Epidermal melanocyte (primary cell): ENCODE results near the gene RBM23.
A peak's percentile ranks its signal among the peaks of the same experiment; 100 is the strongest.
"Not testable (repeated sequence)": the region's sequence is repeated elsewhere in the genome, so short reads cannot be mapped to it uniquely, and the experiment has no call there.

ENCODE experiments used
- DNase-seq: peaks from one replicate; pipeline ENCODE4 v3.0.0; 2011; ENCODE audit warnings: low spot score; ENCODE audit not compliant: insufficient read length

Gene RBM23

GRCh38 chr14:22919601-22919921 is 612 bp upstream of the RBM23 start:
- no peak for DNase-seq

- no peak for DNase-seq
These were observed 2.9 kb downstream of the RBM23 start for GRCh38 chr14:22915886-22916521.

DNA sequence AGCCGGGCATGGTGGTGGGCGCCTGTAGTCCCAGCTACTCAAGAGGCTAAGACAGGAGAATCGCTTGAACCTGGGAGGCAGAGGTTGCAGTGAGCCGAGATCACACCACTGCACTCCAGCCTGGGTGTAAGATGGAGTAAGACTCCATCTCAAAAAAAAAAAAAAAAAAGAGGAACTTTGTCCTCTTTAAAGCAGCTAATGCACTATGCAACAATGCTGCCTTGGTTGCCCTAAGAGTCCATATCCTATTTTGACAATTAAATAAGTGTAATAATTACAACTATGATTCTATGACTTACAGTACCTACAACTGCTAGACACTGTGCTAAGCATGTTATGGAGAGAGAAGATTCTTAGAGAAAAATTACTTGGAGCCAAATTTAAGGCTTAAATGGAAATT is 4.1 kb downstream of the RBM23 start:
- DNase-seq: not testable (repeated sequence)

DNA sequence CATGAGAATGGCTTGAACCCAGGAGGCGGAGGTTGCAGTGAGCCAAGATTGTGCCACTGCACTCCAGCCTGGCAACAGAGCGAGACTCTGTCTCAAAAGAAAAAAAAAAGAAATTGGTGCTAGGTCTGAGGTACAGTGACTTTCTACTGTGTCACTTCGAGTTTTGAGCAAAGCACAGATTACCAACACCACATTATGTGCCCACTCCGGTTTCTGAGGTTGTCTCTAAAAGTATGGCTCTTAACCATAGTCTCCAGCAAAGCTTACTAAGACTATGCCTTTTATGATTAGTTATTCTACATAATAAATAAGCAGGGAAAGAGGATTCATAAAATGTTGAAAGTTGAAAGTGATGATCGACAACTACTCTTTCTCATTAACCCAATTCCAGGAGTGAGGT is 8.0 kb downstream of the RBM23 start:
- DNase-seq: no peak

- DNase-seq: no peak
These were observed 10.3 kb downstream of the RBM23 start for GRCh38 chr14:22908601-22909000.

GRCh38 chr14:22907429-22907828 is 11.5 kb downstream of the RBM23 start:
- no peak for DNase-seq

DNA sequence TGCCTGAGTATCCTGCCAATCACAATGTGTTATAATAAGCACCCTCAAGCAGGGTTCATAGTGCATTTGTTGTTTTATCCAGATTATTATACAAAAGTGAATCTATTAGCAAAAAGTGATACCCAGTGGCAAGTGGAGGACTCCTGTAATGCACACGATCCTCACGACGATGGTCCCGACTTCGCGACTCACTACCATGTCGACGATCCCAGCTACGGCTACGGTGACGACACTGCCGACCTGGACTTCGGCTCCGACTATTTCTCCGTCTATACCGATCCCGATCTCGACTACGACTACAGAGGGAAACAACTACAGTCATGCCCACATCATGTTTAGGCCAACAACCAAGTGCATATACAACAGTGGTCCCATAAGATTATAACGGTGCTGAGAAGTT is 12.9 kb downstream of the RBM23 start:
- no peak for DNase-seq

DNA sequence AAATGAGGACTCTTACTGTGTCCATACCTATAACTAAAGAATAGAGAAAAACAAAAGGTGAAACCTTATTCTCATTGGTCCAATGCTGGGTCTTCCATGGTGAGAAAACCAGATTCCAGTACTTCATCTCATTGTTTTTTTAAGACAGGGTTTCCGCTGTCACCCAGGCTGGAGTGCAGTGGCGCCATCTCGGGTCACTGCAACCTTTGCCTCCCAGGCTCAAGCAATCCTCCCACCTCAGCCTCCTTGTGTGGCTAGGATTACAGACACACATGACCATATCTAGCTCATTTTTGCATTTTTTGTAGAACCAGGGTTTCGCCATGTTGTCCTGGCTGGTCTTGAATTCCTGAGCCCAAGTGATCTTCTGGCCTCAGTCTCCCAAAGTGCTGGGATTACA is 13.3 kb downstream of the RBM23 start:
- DNase-seq: no peak

DNA sequence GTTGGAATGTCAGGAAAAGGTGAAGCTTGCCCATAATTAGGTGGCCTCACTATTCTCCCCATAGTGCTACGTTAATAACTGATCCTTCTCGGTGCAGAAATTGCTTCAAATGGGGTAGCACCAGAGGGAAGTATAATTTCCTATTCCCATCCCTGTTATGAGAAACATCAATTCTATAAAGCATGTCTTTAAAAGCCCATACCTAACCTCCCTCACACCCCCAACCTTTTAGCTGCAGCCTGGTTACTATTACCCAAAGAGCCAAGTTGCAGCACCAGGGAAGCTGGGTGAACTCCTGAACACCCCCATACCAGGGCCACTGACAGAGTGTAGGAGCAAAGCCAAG is 15.2 kb downstream of the RBM23 start:
- DNase-seq: no peak

DNA sequence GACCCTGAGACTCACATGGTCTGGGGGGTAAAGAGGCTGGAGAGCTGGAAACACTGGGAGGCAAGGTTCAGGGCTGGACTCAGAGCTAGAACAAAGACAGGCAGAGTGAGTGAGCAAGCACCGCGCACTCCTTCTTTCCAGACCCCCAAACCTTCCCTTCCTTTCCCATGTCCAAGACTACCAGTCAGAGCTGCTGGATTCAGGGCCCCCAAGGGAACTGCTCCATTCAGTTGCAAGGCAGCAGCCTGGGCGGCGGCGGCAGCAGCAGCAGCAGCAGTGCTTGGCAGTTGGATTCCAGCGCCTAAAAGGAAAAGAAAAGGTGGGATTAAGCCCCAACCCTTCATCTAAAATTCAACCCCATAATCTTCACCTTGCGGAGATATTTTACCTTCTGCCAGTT is 17.1 kb downstream of the RBM23 start:
- DNase-seq: no peak

- peak; percentile 39 for DNase-seq
These were observed 18.7 kb downstream of the RBM23 start for GRCh38 chr14:22900081-22900799.

DNA sequence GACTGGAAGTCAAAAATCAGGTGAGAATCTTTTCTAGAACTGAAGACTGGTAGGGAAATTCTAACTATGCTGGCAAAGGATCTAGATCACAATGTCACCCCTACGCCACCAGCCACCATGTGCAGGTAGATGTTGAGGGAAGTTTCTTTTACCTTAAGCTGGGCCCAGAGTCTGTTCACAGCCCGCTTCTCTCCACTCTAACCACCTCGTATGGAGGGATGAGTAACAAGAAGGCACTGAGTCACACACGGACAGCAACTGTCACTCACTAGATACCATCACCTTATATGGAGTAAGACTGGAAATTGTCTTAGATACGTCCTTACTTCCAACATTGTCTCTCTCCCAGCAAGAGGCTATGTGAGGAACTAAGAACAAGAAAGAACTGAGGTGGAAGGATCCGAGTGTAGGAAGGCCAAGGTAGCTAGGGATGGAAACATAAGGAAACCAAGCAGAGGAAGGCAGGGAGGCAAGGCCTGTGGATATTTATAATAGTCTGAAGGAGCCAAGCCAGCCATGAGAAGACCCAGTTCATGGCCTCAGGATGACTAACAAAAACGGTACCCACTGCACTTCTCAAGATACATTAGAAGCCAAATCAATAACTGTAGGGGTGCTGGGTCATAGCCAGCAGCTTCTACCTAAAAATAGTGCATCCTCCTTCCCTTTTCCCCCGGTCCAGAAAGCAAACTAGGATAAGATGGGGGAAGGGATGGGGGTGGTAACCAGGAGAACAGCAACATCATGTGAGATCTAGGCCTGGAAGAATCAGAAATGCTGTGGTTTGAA is 20.5 kb downstream of the RBM23 start:
- DNase-seq: no peak

GRCh38 chr14:22897357-22897756 is 21.6 kb downstream of the RBM23 start:
- DNase-seq: no peak

- no peak for DNase-seq
These were observed 22.2 kb downstream of the RBM23 start for GRCh38 chr14:22896760-22897159.

GRCh38 chr14:22896356-22896755 is 22.6 kb downstream of the RBM23 start:
- no peak for DNase-seq

- no peak for DNase-seq
These were observed 23.5 kb downstream of the RBM23 start for GRCh38 chr14:22895402-22895801.

GRCh38 chr14:22893706-22894105 is 25.2 kb downstream of the RBM23 start:
- no peak for DNase-seq

GRCh38 chr14:22892488-22892887 is 26.5 kb downstream of the RBM23 start:
- DNase-seq: no peak

GRCh38 chr14:22890416-22890815 is 28.5 kb downstream of the RBM23 start:
- DNase-seq: no peak

DNA sequence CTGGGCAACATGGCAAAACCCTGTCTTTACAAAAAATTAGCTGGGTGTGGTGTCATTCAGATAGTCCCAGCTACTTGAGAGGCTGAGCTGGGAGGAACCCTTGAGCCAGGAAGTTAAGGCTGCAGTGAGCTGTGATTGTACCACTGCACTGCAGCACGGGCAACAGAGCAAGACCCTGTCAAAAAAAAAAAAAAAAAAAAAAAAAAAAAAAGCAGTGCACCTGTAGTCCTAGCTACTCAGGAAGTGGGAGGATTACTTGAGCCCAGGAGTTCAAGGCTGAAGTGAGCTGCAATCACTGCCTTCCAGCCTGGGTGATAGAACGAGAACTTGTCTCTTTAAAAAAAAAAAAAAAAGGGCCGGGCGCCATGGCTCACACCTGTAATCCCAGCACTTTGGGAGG is 30.3 kb downstream of the RBM23 start:
- no peak for DNase-seq

- DNase-seq: no peak
These were observed 31.0 kb downstream of the RBM23 start for GRCh38 chr14:22887990-22888378.

- DNase-seq: peak; percentile 59
These were observed 31.5 kb downstream of the RBM23 start for GRCh38 chr14:22887260-22887989.
